Urinary bladder (tissue), 4 donors: ENCODE measurements around the gene CRELD2. TPM values are rescaled to one million over a fixed set of nuclear protein-coding genes. Genes with fewer than 3 reads are reported as not detected.

Experiments
- DNase-seq: peaks from one replicate; pipeline ENCODE4 v3.0.0-alpha.2; 2015; ENCODE audit errors: extremely low spot score
- H3K27ac ChIP-seq: one replicate; pipeline ENCODE4 v1.5.1; 2013; ENCODE audit warnings: low read depth, mild to moderate bottlenecking, moderate library complexity
- H3K36me3 ChIP-seq: one replicate; pipeline ENCODE4 v1.6.1; 2013; ENCODE audit warnings: mild to moderate bottlenecking, moderate library complexity; ENCODE audit not compliant: insufficient read depth
- H3K4me1 ChIP-seq: one replicate; pipeline ENCODE4 v1.6.1; 2013; ENCODE audit warnings: mild to moderate bottlenecking, moderate library complexity; ENCODE audit not compliant: insufficient read depth
- H3K4me3 ChIP-seq: one replicate; pipeline ENCODE4 v1.5.1; 2013; ENCODE audit warnings: low read depth, low read length
- WGBS: extraction: QIAGEN DNeasy Blood & Tissue Kit; methylation state at CpG from one replicate; pipeline ENCODE4 v1.1.7; 2013; 5-methylcytosine and 5-hydroxymethylcytosine counted together
- polyA plus RNA-seq: library from polyadenylated mRNA; stranded (reverse); fragments of 200-250 nt; gene quantifications from one replicate; pipeline ENCODE4 v1.2.3, GENCODE V29; 2013
- total RNA-seq: library from RNA; depleted of rRNA; stranded (reverse); fragments of >200 nt; gene quantifications from one replicate; pipeline ENCODE4 v1.2.3, GENCODE V29; 2014
- donor health status: healthy with polysubstance abuse.
- donor health status: healthy.

Gene CRELD2
- total and polyA plus RNA-seq, 2 donors, result 19.3 to 37.3 TPM

DNA sequence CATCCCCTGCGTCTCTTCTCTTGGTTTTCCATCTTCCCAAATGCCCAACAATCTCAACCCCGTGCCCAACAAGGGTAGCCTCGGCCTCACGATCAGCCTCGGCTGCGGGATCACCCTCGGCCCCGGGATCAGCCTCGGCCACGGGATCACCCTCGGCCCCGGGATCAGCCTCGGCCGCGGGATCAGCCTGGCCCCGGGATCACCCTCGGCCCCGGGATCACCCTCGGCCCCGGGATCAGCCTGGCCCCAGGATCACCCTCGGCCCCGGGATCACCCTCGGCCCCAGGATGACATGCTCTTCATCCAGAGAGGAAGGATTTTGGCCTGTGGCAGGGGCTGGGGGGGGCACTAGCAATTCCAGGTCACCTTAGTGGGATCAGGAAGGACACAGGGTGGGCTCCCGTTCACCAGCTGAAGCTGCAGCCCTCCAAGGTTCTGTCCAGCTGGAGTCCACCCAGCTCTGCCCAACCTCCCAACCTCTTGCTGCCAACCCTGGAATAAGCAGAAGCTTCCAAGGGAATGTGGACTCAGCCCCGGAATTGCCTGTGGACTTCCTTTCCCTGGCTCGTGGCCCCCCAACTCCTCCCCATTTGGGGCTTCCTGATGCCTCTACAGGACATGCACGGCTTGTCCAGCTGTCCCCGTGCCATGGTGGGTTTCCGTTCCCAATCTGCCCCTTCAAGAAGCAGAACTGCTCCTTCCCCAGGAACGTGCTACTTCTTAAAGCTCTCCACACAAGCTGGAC lies 6.4 kb upstream of the CRELD2 start:
- Histone ChIP-seq H3K27ac (no peak overlapping the region), H3K36me3 (no peaks in the 10 kb centered on the region), H3K4me3 (no peak overlapping the region), H3K4me1 (peaks cover 2% of the 10 kb centered on the region)
- no peak for DNase-seq
- WGBS, result 95% methylated on average over 30 of the region's 30 CpGs

DNA sequence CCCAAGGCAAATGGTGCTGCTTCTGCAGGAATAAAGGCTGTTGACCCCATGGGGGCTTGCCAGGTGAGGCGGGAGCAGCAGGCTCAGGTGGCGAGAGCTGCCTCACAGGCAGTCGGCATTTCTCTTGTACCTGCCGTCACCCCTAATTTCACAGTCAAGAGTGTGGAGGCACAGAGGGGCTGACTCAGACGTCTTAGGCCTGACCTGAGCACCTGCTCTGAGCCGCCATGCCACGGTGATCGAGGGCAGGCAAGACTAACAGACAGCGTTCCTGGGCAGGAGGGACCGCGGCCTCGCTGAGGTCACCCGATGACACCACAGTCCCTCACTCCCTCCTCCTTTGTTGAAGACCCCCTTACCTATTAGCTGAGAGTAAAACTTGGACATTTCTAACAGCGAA lies 5.4 kb upstream of the CRELD2 start:
- Histone ChIP-seq H3K27ac (no peak overlapping the region), H3K4me3 (no peak overlapping the region), H3K36me3 (no peaks in the 10 kb centered on the region), H3K4me1 (peaks cover 2% of the 10 kb centered on the region)
- 94% methylated on average over 14 of the region's 14 CpGs for WGBS
- DNase-seq, result no peak

GRCh38 chr22:49913446-49913845 lies 5.0 kb upstream of the CRELD2 start:
- H3K4me3 ChIP-seq, result no peak overlapping the region
- no peak for DNase-seq
- 96% methylated on average over 14 of the region's 14 CpGs for WGBS
- H3K36me3 ChIP-seq, result no peaks in the 10 kb centered on the region
- peaks cover 2% of the 10 kb centered on the region for H3K4me1 ChIP-seq
- no peak overlapping the region for H3K27ac ChIP-seq

GRCh38 chr22:49914256-49914655 lies 4.2 kb upstream of the CRELD2 start:
- WGBS, result 87% methylated on average over 12 of the region's 12 CpGs
- Histone ChIP-seq H3K4me1 (peaks cover 2% of the 10 kb centered on the region), H3K27ac (no peak overlapping the region), H3K4me3 (no peak overlapping the region), H3K36me3 (no peaks in the 10 kb centered on the region)
- DNase-seq, result no peak

DNA sequence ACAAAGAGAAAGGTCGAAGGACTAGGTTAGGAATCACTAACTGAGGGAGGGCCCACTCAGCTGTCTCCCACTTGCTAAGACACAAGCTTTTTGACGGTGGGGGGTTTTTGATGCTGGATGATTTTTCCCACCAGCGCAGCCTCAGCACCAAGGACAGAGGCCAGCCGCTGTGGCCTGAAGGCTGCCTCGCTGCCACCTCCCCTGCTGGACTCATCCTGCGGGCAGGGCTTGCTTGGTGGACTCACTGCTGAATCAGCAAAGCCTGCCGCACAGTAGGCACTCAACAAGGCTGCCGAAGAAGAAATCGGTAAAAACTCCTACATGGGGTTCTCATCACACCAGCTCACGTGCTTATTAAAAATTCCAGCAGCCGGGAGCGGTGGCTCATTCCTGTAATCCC lies 2.8 kb upstream of the CRELD2 start:
- Histone ChIP-seq H3K4me1 (peaks cover 2% of the 10 kb centered on the region), H3K36me3 (no peaks in the 10 kb centered on the region)
- WGBS, result 92% methylated on average over 12 of the region's 12 CpGs

GRCh38 chr22:49916831-49917230 lies 1.6 kb upstream of the CRELD2 start:
- H3K27ac ChIP-seq, result no peak overlapping the region
- no peak overlapping the region for H3K4me3 ChIP-seq
- 91% methylated on average over 11 of the region's 11 CpGs for WGBS
- H3K4me1 ChIP-seq, result peaks cover 2% of the 10 kb centered on the region
- no peak for DNase-seq
- no peaks in the 10 kb centered on the region for H3K36me3 ChIP-seq

More for the DNA sequence above, 2.8 kb upstream of the CRELD2 start:
- DNase-seq, result no peak
- H3K4me3 ChIP-seq, result no peak overlapping the region
- no peak overlapping the region for H3K27ac ChIP-seq

GRCh38 chr22:49918911-49919881 lies 762 bp downstream of the CRELD2 start:
- WGBS, result 40% methylated on average over 47 of the region's 47 CpGs
- Histone ChIP-seq H3K27ac (no peak overlapping the region), H3K36me3 (no peaks in the 10 kb centered on the region), H3K4me1 (peaks cover 2% of the 10 kb centered on the region), H3K4me3 (peak overlapping the region; percentile 74)
- no peak for DNase-seq

GRCh38 chr22:49920859-49921258 lies 2.4 kb downstream of the CRELD2 start:
- no peaks in the 10 kb centered on the region for H3K36me3 ChIP-seq
- H3K4me3 ChIP-seq, result no peak overlapping the region
- no peak overlapping the region for H3K27ac ChIP-seq
- H3K4me1 ChIP-seq, result peaks cover 2% of the 10 kb centered on the region
- WGBS, result 97% methylated on average over 18 of the region's 18 CpGs
- DNase-seq, result no peak

DNA sequence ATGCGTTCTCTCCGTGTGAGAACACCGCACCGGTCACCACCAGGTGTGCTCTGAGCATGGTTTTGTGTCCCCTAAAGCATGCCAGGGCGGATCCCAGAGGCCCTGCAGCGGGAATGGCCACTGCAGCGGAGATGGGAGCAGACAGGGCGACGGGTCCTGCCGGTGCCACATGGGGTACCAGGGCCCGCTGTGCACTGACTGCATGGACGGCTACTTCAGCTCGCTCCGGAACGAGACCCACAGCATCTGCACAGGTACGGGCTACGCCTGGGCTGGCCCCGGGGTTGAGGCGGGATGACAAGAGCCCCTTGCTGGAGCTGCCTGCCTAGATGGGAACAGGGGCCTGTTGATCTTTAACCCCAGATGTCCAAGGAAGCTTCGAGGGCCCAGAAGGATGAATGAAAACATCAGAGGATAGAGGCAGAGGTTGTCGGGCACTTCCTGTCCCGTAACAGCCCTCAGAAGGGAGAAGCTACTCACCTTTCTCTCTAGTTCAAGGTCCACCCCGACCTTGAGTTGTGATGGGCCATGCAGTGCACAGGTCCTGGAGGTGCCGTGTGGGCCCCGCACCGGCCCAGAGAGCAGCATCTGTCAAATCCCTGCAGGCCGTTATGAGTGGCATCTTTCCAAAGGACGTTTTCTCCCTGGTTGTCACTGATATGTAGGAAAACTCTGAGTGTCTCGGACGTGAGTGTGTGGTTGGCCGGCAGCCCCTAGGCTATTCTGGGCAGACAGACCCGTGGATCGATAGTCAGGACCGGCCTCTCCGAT lies 3.3 kb downstream of the CRELD2 start:
- H3K4me1 ChIP-seq, result peaks cover 2% of the 10 kb centered on the region
- WGBS, result 93% methylated on average over 35 of the region's 35 CpGs
- no peak overlapping the region for H3K27ac ChIP-seq
- H3K4me3 ChIP-seq, result no peak overlapping the region
- no peak for DNase-seq
- H3K36me3 ChIP-seq, result no peaks in the 10 kb centered on the region

GRCh38 chr22:49922484-49922883 lies 4.0 kb downstream of the CRELD2 start:
- Histone ChIP-seq H3K36me3 (no peaks in the 10 kb centered on the region), H3K4me3 (no peak overlapping the region), H3K4me1 (no peaks in the 10 kb centered on the region), H3K27ac (no peak overlapping the region)
- no peak for DNase-seq
- 90% methylated on average over 22 of the region's 22 CpGs for WGBS

GRCh38 chr22:49922926-49923325 lies 4.5 kb downstream of the CRELD2 start:
- 91% methylated on average over 25 of the region's 25 CpGs for WGBS
- Histone ChIP-seq H3K4me3 (no peak overlapping the region), H3K27ac (no peak overlapping the region), H3K36me3 (no peaks in the 10 kb centered on the region), H3K4me1 (no peaks in the 10 kb centered on the region)
- DNase-seq, result no peak

DNA sequence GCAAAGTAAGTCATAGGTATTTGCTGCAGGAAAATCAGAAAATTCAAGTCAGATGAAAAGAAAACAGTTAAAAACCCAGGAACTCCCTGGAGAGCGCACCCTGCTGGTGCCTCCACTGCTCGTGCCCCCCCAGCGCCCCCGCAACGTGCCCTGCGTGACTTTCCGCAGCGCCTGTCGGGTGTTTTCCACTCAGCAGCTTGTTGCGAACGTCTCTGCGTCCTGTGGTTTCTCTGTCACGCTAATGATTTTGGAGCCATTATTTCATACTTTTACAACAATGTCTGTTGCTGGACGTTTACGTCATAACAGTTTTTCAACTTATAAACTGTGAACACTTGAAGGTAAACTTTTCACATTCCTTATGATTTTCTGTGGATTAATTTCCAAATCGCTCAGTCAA lies 5.0 kb downstream of the CRELD2 start:
- Histone ChIP-seq H3K36me3 (no peaks in the 10 kb centered on the region), H3K27ac (no peak overlapping the region), H3K4me1 (no peaks in the 10 kb centered on the region), H3K4me3 (no peak overlapping the region)
- DNase-seq, result no peak
- WGBS, result 72% methylated on average over 16 of the region's 16 CpGs

GRCh38 chr22:49924113-49924833 lies 5.8 kb downstream of the CRELD2 start:
- Histone ChIP-seq H3K36me3 (no peaks in the 10 kb centered on the region), H3K4me1 (no peaks in the 10 kb centered on the region), H3K27ac (no peak overlapping the region), H3K4me3 (no peak overlapping the region)
- DNase-seq, result no peak
- 95% methylated on average over 31 of the region's 31 CpGs for WGBS
